HG02571 (cell line): ENCODE data around the gene DYNAP.

Experiments
- ATAC-seq: cut with Tn5 transposase; IDR thresholded peaks from one replicate; pipeline ENCODE4 v1.9.1; 2021; ENCODE audit warnings: mild to moderate bottlenecking, moderate library complexity; ENCODE audit not compliant: unreplicated experiment

The DYNAP gene

GRCh38 chr18:54590945-54591344 lies at the start of gene DYNAP:
DYNAP (plus strand) TSS chr18:54591245; CDS start chr18:54591283, 38 bp downstream.
- no peak for ATAC-seq

DNA sequence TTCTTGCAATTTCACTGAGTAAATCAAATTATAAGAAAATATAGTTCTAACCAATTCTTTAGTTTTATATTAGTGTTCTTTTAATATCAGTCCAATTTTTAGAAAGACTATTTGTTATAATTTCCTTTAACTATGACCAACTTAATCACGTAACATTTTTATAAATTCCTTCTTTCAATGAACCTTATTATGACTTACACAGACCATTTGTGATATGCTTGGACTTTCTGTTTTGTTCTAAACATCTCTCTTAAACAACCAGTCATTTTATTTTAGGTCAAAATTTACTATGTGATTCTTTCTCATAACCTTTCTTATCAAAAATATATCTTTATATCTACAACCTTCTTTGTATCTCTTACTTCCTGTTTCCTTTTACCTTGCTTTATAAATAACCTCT lies 39.5 kb upstream of the DYNAP start:
- ATAC-seq, result no peak

- ATAC-seq, result no peak
Measured at GRCh38 chr18:54555286-54555685, 35.8 kb upstream of the DYNAP start.

DNA sequence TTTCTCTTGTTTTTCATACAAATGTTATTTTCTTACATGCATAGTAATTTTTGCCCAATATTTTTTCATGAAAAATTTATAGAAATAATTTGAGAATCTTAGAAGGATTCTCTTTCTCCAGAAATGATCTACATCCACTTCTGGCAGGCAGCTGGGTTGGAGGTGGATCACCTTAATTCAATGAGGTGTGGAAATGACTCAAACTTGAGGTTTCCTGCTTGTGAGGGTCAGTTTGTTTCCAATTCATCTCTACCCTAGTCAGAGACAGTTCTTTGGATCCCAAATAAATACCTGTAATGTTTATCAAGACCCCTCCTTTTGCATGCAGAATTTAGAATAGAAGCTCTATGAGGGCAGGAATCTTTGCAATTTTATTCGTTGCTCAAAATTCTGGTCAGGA lies 35.0 kb upstream of the DYNAP start:
- no peak for ATAC-seq

DNA sequence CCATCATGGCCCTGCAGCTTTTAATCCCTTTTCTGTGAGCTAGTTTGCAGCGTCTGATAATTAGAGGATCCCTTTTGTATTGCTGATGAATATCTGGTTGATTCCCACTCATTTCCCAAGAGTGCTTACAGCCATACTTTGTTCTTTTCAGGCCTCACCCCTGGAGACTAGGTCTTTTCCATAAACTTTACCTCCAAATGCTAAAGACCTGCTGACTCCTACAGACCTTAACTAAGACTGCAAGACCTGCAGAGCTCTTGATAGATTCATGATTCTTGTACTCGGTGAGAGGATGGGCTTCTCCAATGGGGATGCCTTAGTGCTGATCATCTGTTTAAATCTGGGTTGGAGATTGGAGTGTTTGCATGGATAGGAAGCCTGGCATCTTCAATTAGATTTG lies 33.1 kb upstream of the DYNAP start:
- no peak for ATAC-seq

DNA sequence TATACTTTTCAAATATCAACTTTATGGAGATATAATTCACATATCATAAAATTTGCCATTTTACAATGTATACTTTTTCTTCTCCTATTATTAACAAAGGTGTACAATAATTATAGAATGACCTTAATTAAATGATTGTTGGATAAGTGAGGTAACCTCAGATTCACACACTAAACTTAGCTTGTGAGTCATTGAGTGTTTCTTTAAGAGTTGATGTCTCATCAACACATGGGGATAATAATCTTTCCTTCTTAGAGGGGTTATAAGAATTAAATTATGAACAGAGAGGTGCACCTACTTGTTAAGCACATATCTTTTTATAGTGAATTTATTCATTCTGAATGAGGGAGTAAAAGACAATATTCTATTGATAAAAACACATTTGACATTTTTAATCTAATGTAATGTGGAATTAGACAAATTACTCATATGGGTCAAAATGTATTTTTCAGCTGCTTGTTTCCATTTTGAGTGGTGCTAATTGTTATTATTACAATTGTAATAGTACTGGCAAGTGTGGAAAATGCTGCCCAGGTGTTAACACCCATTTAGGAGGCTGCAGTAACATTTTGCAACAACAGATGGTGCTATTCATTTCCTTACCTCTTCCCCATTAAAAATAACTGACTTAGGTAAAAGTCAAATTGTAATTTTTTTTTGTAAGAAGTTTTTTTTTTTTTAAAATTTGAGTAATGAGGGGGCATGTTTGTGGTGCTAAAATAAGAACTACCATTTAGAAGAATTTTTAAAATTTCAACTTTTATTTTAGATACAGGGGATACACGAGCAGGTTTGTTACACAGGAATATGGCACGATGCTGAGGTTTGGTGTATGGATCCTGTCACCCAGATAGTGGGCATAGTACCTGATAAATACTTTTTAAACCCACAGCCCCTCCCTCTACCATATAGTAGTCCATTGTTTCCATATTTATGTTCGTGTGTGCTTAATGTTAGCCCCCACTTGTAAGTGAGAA lies 32.1 kb upstream of the DYNAP start:
- ATAC-seq, result no peak

GRCh38 chr18:54561706-54562267 lies 29.3 kb upstream of the DYNAP start:
- no peak for ATAC-seq

- ATAC-seq, result no peak
Measured at GRCh38 chr18:54580202-54580729, 10.8 kb upstream of the DYNAP start.

DNA sequence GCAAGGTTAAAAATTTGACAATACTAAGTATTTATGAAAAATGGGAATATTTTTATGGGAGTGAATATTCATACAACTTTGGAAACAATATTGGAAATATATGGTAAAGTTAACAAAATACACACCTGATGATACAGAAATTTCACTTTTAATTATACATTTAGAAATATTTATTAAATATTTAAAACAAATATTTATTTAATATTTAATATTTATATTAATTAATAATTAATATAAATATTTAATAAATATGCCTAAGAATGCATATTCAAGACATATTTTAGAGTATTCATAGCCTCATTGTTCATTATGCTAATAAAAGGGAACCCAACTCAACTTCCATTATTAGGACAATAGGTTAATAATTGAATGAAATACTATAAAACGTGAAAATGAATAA lies 7.0 kb upstream of the DYNAP start:
- ATAC-seq, result no peak

DNA sequence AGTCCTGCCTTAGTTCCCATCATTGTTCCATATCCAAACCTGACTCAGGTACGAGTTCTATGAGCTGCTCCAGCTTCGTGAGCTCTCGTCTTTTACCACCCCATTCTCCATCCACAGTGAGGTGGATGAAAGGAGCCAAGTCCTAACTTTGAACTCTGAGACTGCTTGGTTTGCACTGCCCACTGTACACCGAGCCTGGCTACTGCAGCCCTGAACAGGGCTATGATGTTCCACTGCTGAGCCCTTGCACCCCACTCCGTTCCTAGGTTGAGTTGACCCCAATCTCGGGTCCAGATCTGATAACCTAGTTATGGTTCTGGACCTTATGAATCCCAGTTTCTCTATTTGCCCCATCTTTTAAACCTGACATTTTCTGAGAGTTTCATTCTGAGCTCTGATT lies 5.3 kb upstream of the DYNAP start:
- no peak for ATAC-seq

DNA sequence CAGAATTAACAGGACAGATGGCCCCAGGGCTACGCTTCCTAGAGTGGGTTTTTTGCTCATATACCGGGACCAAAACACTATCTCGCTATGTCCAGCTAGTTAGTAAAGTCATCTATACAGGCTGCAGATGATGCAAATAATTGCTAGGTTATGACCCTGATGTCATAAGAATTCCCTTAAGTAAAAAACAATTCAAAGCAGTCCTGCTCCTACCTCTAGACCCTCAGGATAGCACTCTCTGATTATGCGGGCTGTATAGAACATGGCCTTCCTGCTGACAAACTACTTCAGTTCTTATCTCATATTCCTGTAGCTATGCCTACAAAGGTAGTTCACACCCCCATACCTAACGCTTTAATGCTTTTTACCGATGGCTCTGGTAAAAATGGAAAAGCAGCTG lies 13.2 kb downstream of the DYNAP start:
- ATAC-seq, result no peak

DNA sequence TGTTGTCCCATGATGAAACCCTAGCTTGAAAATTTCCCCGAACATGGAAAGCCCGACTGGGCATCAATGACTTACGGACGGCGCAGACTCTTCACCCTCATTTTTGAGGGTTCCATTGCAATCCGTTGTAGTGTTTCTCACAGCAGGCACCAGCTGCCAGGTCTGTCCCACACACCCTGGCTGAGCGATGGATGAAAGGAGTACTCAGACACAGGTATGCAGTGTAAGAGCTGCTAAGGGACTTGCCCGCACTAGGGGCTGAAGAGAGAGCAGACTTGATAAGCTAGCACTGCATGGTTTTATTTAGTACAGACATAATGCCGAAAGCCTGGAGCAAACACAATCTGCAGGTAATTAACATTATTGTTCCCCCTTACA lies 15.8 kb downstream of the DYNAP start:
- no peak for ATAC-seq

- no peak for ATAC-seq
Measured at GRCh38 chr18:54607213-54608027, 16.4 kb downstream of the DYNAP start.

- ATAC-seq, result no peak
Measured at GRCh38 chr18:54608028-54608642, 17.1 kb downstream of the DYNAP start.

GRCh38 chr18:54611816-54612215 lies 20.8 kb downstream of the DYNAP start:
- ATAC-seq, result no peak

- no peak for ATAC-seq
Measured at GRCh38 chr18:54612237-54612636, 21.2 kb downstream of the DYNAP start.

DNA sequence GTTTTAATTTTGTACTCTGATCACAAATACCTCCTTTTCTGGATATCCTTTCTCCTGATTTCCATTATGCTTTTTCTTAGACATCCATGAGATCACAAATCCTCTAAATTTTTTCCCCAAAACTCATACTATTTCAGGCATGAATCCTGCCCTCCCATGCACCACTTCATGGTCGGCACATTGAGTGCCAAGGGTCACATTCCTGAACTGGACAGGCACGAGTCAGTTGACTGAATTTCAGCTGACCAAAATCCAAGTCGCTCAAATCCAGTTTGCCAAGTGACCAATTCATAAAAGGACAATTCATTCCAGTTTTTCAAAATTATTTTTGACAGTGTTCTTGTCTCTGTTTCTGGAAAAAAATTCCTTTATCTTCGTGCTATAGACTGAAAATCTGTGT lies 22.1 kb downstream of the DYNAP start:
- no peak for ATAC-seq

- ATAC-seq, result no peak
Measured at GRCh38 chr18:54616220-54616848, 25.3 kb downstream of the DYNAP start.

GRCh38 chr18:54622084-54622483 lies 31.0 kb downstream of the DYNAP start:
- no peak for ATAC-seq

GRCh38 chr18:54626779-54627178 lies 35.7 kb downstream of the DYNAP start:
- no peak for ATAC-seq
